ENCODE results near the gene GYPC.

The GYPC gene

GRCh38 chr2:126736133-126736874, 80.3 kb downstream of the GYPC start:
- no peak for DNase-seq

GRCh38 chr2:126739141-126739540, 83.2 kb downstream of the GYPC start:
- DNase-seq = no peak

GRCh38 chr2:126744640-126745039, 88.7 kb downstream of the GYPC start:
- DNase-seq = no peak

Measured in NK-92 treated with Interleukin-12 subunit alpha and Interleukin-12 subunit beta, amount 100 ng/mL, for 24 hours (cell line).